Neuronal stem cell (in vitro differentiated cells): ENCODE data around the gene DYRK3.

ENCODE experiments used
- DNase-seq: peaks from one replicate; pipeline ENCODE4 v3.0.0-alpha.2; 2013; ENCODE audit warnings: low spot score
- H2AFZ ChIP-seq: one replicate; pipeline ENCODE4 v1.6.1; 2013; ENCODE audit warnings: mild to moderate bottlenecking, low read length, inconsistent platforms
- H2AK5ac ChIP-seq: 2 replicates; pipeline ENCODE4 v1.6.1; 2013; ENCODE audit warnings: low read depth, mild to moderate bottlenecking, inconsistent platforms, low read length, moderate library complexity, mixed read lengths
- H2BK120ac ChIP-seq: 2 replicates; pipeline ENCODE4 v1.6.1; 2013; ENCODE audit warnings: low read depth, mild to moderate bottlenecking, inconsistent platforms, low read length, moderate library complexity, mixed read lengths
- H2BK12ac ChIP-seq: one replicate; pipeline ENCODE4 v1.6.1; 2013; ENCODE audit warnings: low read length, inconsistent platforms
- H2BK15ac ChIP-seq: 2 replicates; pipeline ENCODE4 v1.6.1; 2013; ENCODE audit warnings: mild to moderate bottlenecking, low read length, inconsistent platforms, mixed read lengths
- H2BK5ac ChIP-seq: one replicate; pipeline ENCODE4 v1.6.1; 2013; ENCODE audit warnings: inconsistent platforms, mild to moderate bottlenecking, low read length, moderate library complexity
- H3K14ac ChIP-seq: one replicate; pipeline ENCODE4 v1.6.1; 2013; ENCODE audit warnings: low read length, inconsistent platforms
- H3K18ac ChIP-seq: 2 replicates; pipeline ENCODE4 v1.6.1; 2013; ENCODE audit warnings: low read length, inconsistent platforms
- H3K23ac ChIP-seq: 2 replicates; pipeline ENCODE4 v1.6.1; 2013; ENCODE audit warnings: low read depth, mild to moderate bottlenecking, mixed read lengths, low read length, inconsistent platforms; ENCODE audit not compliant: poor library complexity
- H3K27ac ChIP-seq: replicated peaks from 3 replicates; pipeline ENCODE4 v1.5.1; 2013; ENCODE audit warnings: low read length, inconsistent platforms
- H3K27me3 ChIP-seq, 3 experiments: 2 replicates each; pipeline ENCODE4 v1.6.1; 2013; ENCODE audit warnings: low read length in 3 of 3, mild to moderate bottlenecking in 2 of 3, inconsistent platforms in 1 of 3, low read depth in 1 of 3, mixed read lengths in 1 of 3, moderate library complexity in 1 of 3; ENCODE audit not compliant: control insufficient read depth in 3 of 3, insufficient read depth in 3 of 3
- H3K36me3 ChIP-seq, 2 donors: replicated peaks in 1 of 2; 2 replicates each; pipeline ENCODE4 v1.6.1; 2013; ENCODE audit warnings: low read length in 2 of 2; ENCODE audit not compliant: control insufficient read depth in 2 of 2, insufficient read depth in 2 of 2
- H3K4ac ChIP-seq: 2 replicates; pipeline ENCODE4 v1.6.1; 2013; ENCODE audit warnings: inconsistent platforms, mild to moderate bottlenecking, low read length, moderate library complexity
- H3K4me1 ChIP-seq, 2 donors: 1 replicate in 1 of 2; 2 replicates in 1 of 2; pipeline ENCODE4 v1.6.1; 2013; ENCODE audit warnings: low read length in 2 of 2, low read depth in 1 of 2; ENCODE audit not compliant: control insufficient read depth in 2 of 2, insufficient read depth in 1 of 2
- H3K4me2 ChIP-seq: one replicate; pipeline ENCODE4 v1.6.1; 2013; ENCODE audit warnings: mild to moderate bottlenecking, low read length, inconsistent platforms; ENCODE audit not compliant: insufficient read depth, poor library complexity, severe bottlenecking
- H3K4me3 ChIP-seq, 2 donors: 2 replicates each; pipeline ENCODE4 v1.5.1; 2013; ENCODE audit warnings: low read length in 2 of 2, mild to moderate bottlenecking in 2 of 2, inconsistent platforms in 1 of 2, moderate library complexity in 1 of 2
- H3K79me1 ChIP-seq: one replicate; pipeline ENCODE4 v1.6.1; 2013; ENCODE audit warnings: low read depth, mild to moderate bottlenecking, inconsistent platforms, low read length, moderate library complexity
- H3K9ac ChIP-seq: one replicate; pipeline ENCODE4 v1.6.1; 2013; ENCODE audit warnings: mild to moderate bottlenecking, low read depth, low read length, inconsistent platforms; ENCODE audit not compliant: poor library complexity
- H3K9me3 ChIP-seq, 2 donors: replicated peaks in 1 of 2; 2 replicates each; pipeline versions ENCODE3 to v1.6.1; 2013; ENCODE audit warnings: low read length in 2 of 2, mild to moderate bottlenecking in 2 of 2, inconsistent platforms in 1 of 2, low read depth in 1 of 2, mixed read lengths in 1 of 2, moderate library complexity in 1 of 2; ENCODE audit not compliant: control insufficient read depth in 2 of 2, insufficient read depth in 1 of 2
- H4K8ac ChIP-seq: one replicate; pipeline ENCODE4 v1.6.1; 2013; ENCODE audit warnings: low read depth, mild to moderate bottlenecking, inconsistent platforms, low read length, moderate library complexity
- H4K91ac ChIP-seq: one replicate; pipeline ENCODE4 v1.6.1; 2013; ENCODE audit warnings: low read length, low read depth, mild to moderate bottlenecking, inconsistent platforms; ENCODE audit not compliant: poor library complexity
- WGBS, 2 donors: extraction: QIAGEN DNeasy Blood & Tissue Kit; methylation state at CpG; one replicate each; pipeline ENCODE4 v1.1.7; 2013; ENCODE audit warnings: missing lambda C conversion rate in 2 of 2, mixed read lengths in 1 of 2; ENCODE audit not compliant: insufficient read length in 2 of 2, insufficient replicate concordance in 1 of 2; ENCODE audit errors: extremely low coverage in 2 of 2; 5-methylcytosine and 5-hydroxymethylcytosine counted together

Gene DYRK3

GRCh38 chr1:206668351-206668750, 33.0 kb downstream of the DYRK3 start:
- Histone ChIP-seq H2BK5ac (no peak overlapping the region), H3K79me1 (no peaks in the 10 kb centered on the region), H3K9me3 (no peaks in the 10 kb centered on the region), H3K14ac (no peak overlapping the region), H3K4ac (no peak overlapping the region), H2AFZ (no peak overlapping the region), H3K4me3 (no peak overlapping the region), H2BK12ac (no peak overlapping the region), H3K4me2 (no peak overlapping the region), H3K18ac (no peak overlapping the region), H3K36me3 (no peaks in the 10 kb centered on the region), H4K91ac (no peak overlapping the region), H3K27ac (no peak overlapping the region), H4K8ac (no peak overlapping the region), H2BK15ac (no peak overlapping the region), H3K9ac (no peak overlapping the region), H2BK120ac (no peak overlapping the region), H3K27me3 (peaks cover 0 to 69% (median 3%) of the 10 kb centered on the region in 3 experiments), H3K4me1 (peaks cover 17 to 25% of the 10 kb centered on the region in 2 donors), H3K23ac (no peak overlapping the region), H2AK5ac (no peak overlapping the region)
- no peak for DNase-seq
- no CpG with 5 or more reads among the region's 2 CpGs for WGBS, 2 donors

DNA sequence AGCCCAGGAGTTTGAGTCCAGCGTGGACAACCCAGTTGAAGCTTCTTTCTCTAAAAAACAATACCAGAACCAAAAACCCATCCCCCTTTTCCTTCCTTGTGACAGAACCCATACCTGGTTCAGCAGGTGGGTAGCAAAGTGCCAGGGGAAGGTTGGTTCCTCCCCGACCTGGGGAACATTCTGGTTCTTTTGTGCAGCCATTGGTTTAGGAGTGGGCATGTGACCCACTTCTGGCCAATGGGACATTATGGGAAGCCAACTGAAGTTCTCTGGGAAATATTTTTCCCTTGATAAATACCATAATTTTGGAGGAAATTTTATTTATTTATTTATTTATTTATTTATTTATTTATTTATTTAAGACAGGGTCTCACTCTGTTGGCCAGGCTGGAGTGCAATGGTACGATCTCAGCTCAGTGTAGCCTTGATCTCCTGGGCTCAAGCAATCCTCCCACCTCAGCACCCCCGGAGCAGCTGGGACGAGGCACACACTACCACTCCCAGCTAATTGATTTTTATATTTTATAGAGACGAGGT, 33.6 kb downstream of the DYRK3 start:
- Histone ChIP-seq H2BK15ac (no peak overlapping the region), H2BK12ac (no peak overlapping the region), H4K91ac (no peak overlapping the region), H3K36me3 (no peaks in the 10 kb centered on the region), H3K4ac (no peak overlapping the region), H3K79me1 (no peaks in the 10 kb centered on the region), H3K27me3 (peaks cover 0 to 63% (median 0%) of the 10 kb centered on the region in 3 experiments), H2AFZ (no peak overlapping the region), H3K4me2 (no peak overlapping the region), H2BK5ac (no peak overlapping the region), H3K27ac (no peak overlapping the region), H3K18ac (no peak overlapping the region), H3K4me1 (peaks cover 16 to 26% of the 10 kb centered on the region in 2 donors), H4K8ac (no peak overlapping the region), H3K14ac (no peak overlapping the region), H3K4me3 (no peak overlapping the region), H3K9me3 (no peaks in the 10 kb centered on the region), H2AK5ac (no peak overlapping the region), H2BK120ac (no peak overlapping the region), H3K9ac (no peak overlapping the region), H3K23ac (no peak overlapping the region)
- no CpG with 5 or more reads among the region's 6 CpGs for WGBS, 2 donors
- DNase-seq: no peak

- H3K4me1 ChIP-seq: peaks cover 16 to 27% of the 10 kb centered on the region in 2 donors
- no peak overlapping the region for H2AK5ac ChIP-seq
- H2AFZ ChIP-seq: no peak overlapping the region
- no peak overlapping the region for H3K9ac ChIP-seq
- no peak for DNase-seq
- H3K14ac ChIP-seq: no peak overlapping the region
- no peak overlapping the region for H3K4me3 ChIP-seq
- no peak overlapping the region for H4K91ac ChIP-seq
- no peak overlapping the region for H2BK5ac ChIP-seq
- H3K9me3 ChIP-seq: no peaks in the 10 kb centered on the region
- no peak overlapping the region for H2BK15ac ChIP-seq
- peak overlapping the region; percentile 44 for H3K27ac ChIP-seq
- H3K79me1 ChIP-seq: no peaks in the 10 kb centered on the region
- H3K27me3 ChIP-seq: peaks cover 0 to 61% (median 0%) of the 10 kb centered on the region in 3 experiments
- WGBS, 2 donors: no CpG with 5 or more reads among the region's 8 CpGs
- H3K4ac ChIP-seq: no peak overlapping the region
- no peak overlapping the region for H2BK12ac ChIP-seq
- no peak overlapping the region for H4K8ac ChIP-seq
- H3K36me3 ChIP-seq: no peaks in the 10 kb centered on the region
- H3K18ac ChIP-seq: no peak overlapping the region
- no peak overlapping the region for H3K23ac ChIP-seq
- H3K4me2 ChIP-seq: peak overlapping the region; percentile 13
- H2BK120ac ChIP-seq: no peak overlapping the region
Observed at GRCh38 chr1:206672011-206672688, 36.8 kb downstream of the DYRK3 start.

DNA sequence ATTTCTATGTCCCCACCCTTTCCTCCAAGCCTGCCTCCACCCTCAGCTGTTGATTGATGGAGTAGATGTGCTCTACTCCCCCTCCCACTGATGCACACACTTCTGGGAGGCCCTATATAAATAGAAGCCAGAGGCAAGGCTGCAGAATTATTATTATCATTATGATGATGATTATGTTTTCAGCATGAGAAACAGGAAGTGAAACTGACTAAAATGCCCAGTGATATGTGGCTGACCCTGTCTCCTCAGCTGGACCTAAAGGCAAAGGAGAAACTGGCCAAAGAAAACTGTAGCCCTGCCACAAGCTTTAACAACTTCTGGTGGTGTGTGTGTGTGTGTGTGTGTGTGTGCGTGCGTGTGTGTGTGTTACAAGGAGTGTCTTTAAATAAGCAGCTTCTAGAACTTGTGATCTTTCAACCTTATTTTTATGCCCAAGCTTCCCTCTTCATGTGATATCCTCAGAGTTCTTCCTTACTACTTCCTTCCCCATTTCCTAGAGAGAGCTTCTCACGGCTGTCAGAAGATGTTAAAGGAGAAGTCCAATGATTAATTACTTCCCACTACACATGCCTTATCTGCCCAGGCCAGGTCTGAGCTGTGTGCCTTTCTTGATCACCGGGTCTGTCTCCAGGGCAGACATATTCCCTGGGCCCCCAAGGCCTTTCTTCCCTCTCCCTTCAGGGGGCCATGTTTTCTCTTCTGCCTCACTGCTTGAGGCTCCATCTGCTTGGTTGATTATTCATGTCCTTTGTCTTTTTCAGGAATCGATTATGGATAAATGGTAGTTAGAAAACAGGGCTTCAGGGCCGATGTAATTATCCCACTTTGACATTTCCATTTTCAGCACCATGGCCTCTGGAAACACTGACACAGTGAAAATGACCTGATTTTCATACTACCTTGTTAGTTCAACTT, 37.8 kb downstream of the DYRK3 start:
- Histone ChIP-seq H4K91ac (no peak overlapping the region), H3K4me2 (no peak overlapping the region), H3K9ac (no peak overlapping the region), H2AK5ac (no peak overlapping the region), H3K27me3 (peaks cover 0 to 60% (median 0%) of the 10 kb centered on the region in 3 experiments), H4K8ac (no peak overlapping the region), H3K18ac (no peak overlapping the region), H3K36me3 (no peaks in the 10 kb centered on the region), H3K4me1 (peaks cover 16 to 27% of the 10 kb centered on the region in 2 donors), H3K14ac (no peak overlapping the region), H2BK5ac (no peak overlapping the region), H3K4ac (no peak overlapping the region), H3K79me1 (no peaks in the 10 kb centered on the region), H3K23ac (no peak overlapping the region), H2BK120ac (no peak overlapping the region), H3K4me3 (no peak overlapping the region), H2BK12ac (no peak overlapping the region), H2BK15ac (no peak overlapping the region), H3K27ac (no peak overlapping the region), H2AFZ (peak overlapping the region; percentile 1), H3K9me3 (no peaks in the 10 kb centered on the region)
- no CpG with 5 or more reads among the region's 6 CpGs for WGBS, 2 donors
- DNase-seq: no peak
